GM18507 (cell line): ENCODE data around the gene DRAM2.
"Not testable (repeated sequence)": the region's sequence is repeated elsewhere in the genome, so short reads cannot be mapped to it uniquely, and the experiment has no call there.

ENCODE experiments used
- DNase-seq: peaks from one replicate; pipeline ENCODE4 v3.0.0; 2011; ENCODE audit warnings: low read depth; ENCODE audit not compliant: insufficient read length; ENCODE audit errors: extremely low spot score
- FAIRE-seq: peaks from 2 replicates; lab custom pipeline; 2011; peaks lifted over from hg19 to GRCh38; lab: Jason Lieb, UNC

The DRAM2 gene

DNA sequence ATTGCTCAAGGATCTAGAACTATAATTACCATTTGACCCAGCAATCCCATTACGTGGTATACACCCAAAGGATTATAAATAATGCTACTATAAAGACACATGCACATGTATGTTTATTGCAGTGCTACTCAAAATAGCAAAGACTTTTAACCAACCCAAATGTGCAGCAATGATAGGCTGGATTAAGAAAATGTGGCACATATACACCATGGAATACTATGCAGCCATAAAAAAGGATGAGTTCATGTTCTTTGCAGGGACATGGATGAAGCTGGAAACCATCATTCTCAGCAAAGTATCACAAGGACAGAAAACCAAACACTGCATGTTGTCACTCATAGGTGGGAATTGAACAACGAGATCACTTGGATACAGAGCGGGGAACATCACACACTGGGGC, 44.5 kb downstream of the DRAM2 start:
- not testable (repeated sequence) for FAIRE-seq, DNase-seq

DNA sequence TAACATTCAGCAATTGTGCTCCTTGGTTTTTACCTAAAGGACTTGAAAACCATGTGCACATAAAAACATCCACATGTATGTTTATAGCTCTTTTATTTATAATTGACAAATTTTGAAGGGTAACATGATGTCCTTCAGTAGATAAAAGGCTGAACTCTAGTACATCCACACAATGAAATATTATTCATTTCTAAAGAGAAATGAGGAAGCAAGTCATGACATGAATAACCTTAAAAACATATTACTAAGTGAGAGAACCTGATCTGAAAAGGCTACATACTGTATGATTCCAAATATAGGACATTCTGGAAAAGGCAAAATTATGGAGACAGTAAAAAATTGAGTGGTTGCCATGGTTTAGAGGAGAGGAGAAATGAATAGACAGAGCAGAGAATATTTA, 50.3 kb downstream of the DRAM2 start:
- FAIRE-seq (no peak), DNase-seq (no peak)

DNA sequence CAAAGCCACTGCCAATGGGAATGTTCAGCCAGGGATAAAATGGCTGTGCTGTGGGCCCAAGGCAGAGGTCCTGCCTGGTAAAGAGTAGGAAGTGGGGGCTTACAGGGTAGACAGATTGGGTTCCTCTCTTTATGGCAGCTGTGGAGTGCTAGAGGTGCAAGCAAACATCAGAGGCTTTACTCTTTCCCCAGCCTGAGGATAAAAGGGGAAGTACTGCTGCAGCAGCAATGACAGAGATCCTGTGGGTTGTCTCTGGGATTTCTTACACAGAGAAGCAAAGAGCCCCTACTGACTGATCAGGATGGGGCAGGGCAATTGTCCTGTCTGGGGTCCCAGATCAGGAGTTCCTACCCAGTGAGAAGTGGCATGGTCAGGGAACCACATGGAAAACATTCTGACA, 54.2 kb downstream of the DRAM2 start:
- no peak for DNase-seq
- no peak for FAIRE-seq

DNA sequence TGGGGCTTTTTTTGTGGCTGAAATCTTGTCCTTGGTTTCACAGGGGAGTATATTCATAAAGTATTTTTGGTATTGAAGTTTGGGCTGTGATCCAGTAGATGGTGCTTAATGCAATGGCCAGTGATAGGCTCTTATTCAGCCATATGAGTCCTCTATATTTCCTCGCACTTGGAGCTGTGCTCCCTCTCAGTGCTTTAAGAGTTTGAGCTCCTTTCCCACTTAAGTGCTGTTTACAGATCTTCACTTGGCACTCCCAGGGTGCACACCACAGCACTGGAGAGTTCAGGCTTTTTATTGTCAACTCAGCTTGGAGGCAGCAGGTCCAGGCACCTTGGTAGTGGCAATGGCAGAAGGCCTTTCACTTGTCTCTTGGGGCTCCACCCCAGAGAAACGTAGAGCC, 54.9 kb downstream of the DRAM2 start:
- DNase-seq = no peak
- no peak for FAIRE-seq

DNA sequence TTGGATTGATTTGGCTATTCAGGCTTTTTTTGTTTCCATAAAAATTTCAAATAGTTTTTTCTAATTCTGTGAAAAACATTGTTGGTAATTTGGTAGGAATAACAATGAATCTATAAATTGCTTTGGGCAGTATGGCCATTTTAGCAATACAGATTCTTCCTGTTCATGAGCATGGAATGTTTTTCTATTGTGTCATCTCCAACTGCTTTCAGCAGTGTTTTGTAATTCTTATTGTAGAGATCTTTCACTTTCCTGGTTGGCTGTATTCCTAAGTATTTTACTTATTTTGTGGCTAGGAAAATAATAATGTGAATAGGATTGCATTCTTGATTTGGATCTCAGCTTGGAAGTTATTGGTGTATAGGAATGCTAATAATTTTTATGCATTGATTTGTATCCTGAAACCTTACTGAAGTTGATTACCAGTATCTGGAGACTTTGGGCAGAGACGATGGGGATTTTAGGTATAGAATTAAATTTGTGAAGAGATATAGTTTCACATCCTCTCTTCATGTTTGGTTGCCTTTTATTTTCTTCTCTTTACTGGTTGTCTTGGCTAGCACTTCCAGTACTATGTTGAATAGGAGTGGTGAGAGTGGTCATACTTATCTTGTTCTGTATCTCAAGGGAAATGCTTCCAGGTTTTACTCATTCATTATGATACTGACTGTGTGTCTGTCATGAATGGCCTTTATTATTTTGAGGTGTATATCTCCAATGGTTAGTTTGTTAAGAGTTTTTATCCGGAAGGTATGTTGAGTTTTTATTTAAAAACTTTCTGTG, 57.3 kb downstream of the DRAM2 start:
- DNase-seq (no peak), FAIRE-seq (peak; percentile 21)

DNA sequence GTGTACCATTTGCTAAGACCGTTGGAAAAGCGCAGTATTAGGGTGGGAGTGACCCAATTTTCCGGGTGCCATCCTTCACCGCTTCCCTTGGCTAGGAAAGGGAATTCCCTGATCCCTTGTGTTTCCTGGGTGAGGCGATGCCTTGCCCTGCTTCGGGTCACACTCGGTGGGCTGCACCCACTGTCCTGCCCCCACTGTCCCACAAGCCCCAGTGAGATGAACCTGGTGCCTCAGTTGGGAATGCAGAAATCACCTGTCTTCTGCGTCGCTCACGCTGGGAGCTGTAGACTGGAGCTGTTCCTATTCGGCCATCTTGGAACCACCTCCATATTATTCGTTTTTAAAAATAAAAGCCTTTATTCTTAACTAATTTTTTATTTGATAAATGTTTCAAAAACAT, 60.6 kb downstream of the DRAM2 start:
- FAIRE-seq = not testable (repeated sequence)

DNA sequence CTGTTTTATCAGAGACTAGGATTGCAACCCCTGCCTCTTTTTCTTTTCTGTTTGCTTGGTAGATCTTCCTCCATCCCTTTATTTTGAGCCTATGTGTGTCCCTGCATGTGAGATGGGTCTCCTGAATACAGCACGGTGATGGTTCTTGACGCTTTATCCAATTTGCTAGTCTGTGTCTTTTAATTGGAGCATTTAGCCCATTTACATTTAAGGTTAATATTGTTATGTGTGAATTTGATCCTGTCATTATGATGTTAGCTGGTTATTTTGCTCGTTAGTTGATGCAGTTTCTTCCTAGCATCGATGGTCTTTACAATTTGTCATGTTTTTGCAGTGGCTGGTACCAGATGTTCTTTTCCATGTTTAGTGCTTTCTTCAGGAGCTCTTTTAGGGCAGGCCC, 62.6 kb downstream of the DRAM2 start:
- DNase-seq, FAIRE-seq: not testable (repeated sequence)

More for the DNA sequence above, 60.6 kb downstream of the DRAM2 start:
- not testable (repeated sequence) for DNase-seq
